HuH-7.5 (cell line): Measurements from ENCODE around the gene CHD5.

Experiments
- DNase-seq: peaks from one replicate; pipeline ENCODE4 v3.0.0; 2011; ENCODE audit warnings: low spot score

Gene CHD5

DNA sequence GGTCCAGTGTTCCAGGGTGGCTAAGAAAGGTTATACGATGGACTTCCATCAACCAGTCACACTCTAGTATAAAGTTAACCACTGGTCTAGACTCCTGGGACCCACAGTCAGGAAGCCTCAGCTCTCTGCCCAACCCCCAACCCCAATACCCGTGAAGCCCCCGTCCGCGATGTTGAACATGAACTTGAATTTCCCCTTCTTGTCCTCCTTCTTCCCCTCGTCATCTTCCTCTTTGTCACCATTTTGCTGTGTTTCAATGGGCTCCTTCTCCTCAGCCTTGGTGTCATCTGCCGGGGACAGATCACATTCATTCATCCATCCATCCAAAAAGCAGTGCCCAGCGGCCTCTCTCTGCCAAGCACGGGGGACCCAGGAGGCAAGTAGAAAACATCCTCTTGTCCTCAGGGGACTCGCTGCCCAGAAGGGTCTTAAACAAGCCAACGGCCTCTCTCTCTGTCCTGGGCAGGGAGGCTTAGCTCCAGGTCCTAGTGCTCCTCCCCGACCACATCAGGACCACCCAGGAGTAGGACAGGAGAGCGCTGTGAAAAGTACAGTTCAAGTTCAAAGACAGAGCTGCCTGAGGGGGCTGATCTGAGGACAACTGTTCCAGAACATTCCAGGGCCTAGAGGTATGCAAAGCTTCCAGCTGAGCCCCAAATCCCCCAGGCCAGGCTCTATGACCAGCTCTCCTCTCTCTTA lies 68.0 kb downstream of the CHD5 start:
- no peak for DNase-seq

DNA sequence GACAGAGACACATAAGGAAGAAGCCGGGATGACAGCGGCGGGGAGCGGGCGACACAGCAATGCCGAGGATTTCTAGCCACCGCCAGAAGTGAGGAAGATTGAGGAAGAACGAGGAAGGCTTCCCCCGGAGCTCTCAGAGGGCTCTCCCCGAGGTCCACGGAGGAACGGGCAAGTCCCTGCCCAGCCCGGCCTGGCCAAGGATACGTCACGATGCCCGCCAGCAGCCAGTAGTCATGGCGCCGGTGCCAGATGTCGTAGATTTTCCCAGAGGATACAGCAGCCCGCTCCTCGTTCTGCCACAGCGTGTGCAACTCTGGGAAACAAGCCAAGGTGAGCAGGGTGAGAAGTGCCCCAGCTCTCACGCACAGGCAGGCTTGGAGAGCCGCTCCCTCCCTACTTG lies 68.5 kb downstream of the CHD5 start:
- no peak for DNase-seq

DNA sequence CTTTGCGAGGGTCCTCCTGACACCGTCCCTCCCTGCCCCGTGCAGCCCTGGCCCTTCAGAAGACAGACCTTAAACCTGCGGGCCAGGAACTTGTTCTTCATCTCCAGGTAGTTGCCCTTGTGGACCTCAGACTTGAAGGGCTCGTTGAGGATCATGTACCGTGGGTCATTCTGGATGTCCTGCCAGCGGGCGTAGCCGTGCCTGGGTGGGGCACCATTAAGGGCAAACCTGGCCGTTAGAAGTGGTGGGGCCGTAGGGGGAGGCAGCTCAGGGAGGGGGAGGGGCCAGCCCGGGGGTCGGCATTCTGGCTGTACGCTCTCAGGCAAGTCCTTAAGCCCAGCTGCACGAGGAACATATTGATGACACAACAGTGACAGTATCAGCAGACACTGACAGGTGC lies 69.8 kb downstream of the CHD5 start:
- no peak for DNase-seq

DNA sequence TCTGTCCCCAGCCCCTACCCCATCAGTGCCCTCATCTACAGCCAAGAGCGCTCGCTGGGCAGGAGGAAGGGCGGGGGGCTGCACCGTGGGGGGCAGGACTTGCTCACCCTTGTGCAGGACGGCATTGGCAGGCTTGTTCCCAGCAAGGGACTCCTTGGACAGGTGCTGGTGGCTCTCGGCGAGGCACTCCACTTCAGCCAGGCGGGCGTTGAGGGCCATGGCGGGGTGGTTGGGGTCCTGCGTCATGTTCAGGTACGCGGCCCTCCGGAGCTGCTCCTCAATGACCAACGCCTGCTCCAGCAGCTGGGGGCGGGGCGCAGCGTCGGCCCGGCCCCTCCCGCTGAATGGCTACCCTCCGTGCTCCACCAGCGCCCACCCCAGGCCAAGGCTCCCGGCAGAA lies 70.4 kb downstream of the CHD5 start:
- no peak for DNase-seq

DNA sequence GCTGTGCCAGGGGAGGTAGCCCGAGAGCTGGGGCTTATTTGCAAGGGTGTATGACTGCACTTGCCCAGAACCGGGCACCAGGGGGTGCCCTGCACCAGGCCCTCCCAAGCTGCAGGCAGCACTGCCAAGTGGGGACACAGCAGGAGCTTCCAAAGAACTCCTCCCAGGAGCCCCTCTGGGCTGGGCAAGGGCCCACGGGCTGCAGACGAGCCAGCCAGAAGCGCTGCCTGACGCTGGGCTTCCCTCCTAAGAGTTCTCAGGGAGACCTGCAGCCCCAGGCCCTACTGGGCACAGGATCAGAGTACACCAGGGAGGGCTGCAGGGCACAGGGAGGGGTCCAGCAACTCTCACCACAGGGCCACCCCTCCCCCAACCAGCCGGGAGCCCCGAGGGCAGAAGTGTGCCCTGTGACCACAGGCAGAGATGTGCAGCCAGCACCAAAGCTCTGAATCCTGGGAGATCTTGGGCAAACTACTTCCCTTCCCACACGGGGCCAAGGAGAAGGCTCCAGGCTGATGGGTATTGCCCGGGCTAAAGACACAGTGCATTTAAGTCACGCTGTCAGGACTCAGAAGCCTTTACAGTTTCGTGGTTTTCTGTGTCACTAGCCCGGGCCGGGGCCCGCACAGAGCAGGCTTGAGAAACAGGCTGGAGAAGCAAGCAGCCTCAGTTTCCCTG lies 71.0 kb downstream of the CHD5 start:
- peak; percentile 66 for DNase-seq

DNA sequence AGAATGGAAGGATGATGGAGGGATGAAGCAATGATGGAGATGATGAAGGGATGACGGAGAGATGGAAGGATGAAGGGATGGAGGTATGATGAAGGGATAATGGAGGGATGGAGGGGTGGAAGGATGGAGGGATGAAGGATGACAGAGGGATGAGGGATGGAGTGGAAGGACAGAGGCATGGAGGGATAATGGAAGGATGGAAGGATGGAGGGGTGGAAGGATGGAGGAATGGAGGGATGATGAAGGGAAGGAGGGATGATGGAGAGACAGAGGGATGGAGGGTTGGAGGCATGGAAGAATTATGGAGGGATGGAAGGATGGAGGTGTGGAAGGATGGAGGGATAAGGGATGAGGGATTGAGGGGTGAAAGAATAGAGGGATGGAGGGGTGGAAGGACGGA lies 71.6 kb downstream of the CHD5 start:
- DNase-seq: no peak

DNA sequence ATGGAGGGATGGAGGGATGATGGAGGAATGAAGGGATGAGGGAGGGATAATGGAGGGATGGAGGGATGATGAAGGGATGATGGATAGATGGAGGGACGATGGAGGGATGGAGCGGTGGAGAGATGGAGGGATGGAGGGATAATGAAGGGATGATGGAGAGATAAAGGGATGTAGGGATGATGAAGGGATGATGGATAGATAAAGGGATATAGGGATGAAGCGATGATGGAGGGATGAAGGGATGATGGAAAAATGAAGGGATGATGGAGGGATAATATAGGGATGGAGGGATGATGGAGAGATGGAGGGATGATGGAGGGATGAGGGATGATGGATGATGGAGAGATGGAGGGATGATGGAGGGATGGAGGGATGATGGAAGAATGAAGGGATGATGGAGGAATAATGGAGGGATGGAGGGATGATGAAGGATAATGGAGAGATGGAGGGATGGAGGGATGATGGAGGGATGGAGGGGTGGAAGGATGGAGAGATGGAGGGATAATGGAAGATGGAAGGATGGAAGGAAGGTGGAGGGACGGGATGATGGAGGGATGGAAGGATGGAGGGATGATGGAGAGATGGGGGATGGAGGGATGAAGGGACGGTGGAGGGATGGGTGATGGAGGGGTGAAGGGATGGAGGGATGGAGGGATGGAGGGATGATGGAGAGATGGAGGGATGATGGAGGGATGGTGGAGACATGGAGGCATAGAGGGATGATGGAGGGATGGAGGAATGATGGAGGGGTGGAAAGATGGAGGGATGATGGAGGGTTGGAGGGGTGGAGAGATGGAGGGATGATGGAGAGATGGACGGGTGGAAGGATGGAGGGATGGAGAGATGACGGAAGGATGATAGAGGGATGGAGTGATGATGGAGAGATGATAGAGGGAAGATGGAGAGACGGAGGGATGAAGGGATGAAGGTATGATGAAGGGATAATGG lies 72.4 kb downstream of the CHD5 start:
- DNase-seq: no peak

DNA sequence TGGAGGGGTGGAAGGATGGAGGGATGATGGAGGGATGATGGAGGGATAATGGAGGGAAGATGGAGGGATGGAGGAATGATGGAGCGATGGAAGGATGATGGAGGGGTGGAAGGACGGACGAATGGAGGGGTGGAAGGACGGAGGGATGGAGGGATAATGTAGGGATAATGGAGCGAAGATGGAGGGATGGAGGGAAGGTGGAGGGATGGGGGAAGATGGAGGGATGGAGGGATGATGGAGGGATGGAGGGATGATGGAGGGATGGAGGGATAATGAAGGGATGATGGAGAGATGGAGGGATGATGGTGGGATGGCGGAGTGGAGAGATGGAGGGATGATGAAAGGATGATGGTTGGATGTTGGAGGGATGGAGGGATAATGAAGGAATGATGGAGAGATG lies 73.1 kb downstream of the CHD5 start:
- DNase-seq: no peak

DNA sequence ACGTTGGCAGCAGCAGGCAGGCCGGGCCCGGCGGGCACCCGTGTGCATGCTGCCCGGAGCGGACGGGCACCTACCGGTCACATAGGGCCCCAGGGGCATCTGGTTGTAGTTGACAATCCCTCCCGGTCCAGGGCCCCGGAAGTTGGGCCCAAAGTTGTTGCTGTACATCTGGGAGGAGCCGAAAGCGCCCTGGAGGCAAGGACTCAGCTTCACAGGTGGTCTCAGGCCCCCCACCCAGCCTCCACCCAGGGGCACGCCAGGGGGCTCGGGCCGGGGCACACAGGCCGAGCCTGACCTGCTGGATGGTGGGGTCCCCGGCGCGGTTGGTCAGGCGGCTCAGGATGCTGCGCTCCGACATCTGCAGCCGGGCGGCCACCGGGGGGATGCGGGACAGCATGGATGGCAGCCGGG lies 73.8 kb downstream of the CHD5 start:
- no peak for DNase-seq

DNA sequence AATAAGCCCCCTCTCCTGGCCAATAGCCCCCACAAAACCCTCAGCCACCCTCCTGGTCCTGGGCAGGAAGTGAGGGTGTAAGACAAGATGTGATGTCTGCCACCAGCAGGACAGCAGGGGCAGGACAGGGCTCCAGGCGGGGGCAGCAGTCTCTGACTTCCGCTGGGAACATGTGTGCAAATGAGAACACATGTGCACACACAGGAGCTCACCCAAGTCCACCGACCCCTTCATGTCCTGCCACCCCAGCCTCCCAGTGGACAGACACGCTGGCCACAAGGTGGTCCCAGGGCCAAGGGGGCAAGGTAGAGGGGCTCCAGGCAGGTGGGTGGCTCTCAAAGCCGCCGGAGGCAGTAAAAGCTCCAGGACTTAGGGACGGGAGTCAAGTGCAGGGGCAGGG lies 74.4 kb downstream of the CHD5 start:
- DNase-seq: no peak

DNA sequence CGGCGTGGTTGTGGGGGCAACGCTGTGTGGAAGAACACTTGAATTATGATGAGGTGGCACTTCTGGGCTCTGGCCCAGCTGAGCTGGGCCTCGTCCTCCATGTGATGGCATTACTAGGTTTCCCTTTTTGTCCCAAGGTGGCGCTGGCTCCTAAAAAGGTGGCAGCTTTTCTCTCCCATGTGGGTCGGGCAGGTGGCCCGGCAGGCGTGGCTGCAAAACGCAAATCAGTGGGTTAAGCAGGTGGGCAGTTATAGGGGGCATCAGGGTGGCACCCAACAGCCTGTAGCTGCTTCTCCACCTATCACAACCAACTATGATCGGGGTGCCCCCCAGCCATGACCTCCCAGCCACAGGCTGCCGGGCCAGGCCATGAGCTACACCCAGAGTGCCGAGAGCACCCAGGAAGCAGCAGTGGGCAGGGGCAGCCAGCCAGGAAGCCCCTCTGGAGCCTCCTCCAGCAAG lies 74.9 kb downstream of the CHD5 start:
- no peak for DNase-seq

DNA sequence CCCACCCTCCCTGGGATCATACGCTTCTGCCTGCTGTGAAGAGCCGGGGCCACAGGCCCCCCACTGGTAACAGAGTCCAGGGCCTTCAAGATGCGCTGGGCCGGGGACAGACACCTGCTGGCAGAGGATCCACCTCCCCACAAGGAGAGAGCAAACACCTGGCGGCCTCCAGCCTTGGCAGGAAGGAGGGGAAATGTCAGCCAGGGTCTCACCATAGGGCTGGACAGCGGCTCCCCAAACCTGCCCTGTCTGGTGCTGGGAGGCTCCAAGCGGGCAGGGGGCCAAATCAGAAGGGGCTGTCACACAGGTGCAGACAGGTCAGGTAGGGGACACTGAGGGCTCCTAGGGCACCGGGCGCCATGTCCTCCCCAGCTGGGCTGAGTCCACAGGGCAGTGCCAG lies 75.5 kb downstream of the CHD5 start:
- no peak for DNase-seq

DNA sequence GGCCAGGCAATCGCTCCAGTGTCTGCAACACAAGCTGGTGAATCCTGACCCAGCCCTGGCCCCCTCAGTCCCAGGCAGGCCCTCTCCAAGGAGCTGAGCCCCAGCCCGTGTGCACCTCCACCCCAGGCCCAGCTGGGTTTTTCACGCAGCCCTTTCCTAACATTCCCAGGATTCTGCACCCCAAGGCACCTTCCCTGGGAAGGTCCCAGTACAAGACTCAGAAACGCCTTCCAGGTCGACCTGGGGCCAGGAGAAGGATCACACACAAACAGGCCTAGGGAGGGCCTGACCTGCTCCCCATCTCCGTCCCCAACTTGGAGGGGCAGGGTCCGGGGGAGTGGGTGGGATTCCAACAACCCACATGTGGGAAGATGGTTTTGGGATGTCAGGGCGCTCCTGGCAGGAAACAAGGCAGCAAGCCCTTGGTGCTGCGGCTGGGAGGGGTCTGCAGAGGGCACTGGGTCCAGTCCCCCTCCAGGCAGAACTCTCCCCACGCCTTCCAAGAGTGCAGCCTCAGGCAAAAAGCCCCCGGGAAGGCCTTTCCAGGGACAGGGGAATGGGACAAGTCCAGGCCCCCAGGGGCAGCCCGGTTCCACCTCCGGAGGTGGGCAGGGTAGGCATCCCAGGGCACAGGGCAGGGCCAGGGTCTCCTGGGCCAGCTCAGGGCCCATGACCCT lies 76.1 kb downstream of the CHD5 start:
- DNase-seq: no peak

DNA sequence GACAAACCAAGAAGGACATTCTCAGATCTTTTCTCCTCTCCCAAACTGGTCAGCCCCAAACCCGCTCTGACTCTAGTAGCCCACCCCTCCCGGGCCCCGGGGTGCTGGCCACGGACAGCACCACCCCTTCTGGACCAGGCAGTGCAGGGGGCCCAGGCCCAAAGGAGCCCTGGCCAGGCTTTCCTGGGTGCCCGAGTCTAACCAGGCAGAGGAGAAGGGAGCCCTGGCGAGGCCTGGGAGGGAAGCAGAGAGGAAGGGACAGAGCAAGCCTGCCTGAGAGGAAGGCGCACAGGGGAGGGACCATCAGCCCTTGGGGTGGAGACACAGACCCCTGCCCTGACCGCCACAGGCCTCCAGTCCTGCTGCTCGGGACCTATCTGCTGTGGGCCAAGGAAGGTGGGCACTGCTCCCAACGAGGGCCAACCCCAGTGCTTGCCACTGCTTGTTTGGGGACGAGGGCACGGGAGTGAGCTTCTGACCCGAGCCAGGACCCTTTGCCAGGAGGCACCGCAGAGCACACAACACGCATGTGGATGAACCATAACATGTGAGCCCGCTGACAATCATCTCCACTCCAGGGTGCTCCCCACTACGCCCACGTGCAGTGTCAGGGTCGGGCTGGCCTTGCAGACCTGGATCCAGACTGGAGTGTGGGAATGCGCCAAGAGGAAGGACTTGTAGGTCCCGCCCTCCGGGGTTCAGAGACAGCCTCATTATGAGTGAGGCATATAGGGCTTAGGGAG lies 76.8 kb downstream of the CHD5 start:
- DNase-seq: no peak

DNA sequence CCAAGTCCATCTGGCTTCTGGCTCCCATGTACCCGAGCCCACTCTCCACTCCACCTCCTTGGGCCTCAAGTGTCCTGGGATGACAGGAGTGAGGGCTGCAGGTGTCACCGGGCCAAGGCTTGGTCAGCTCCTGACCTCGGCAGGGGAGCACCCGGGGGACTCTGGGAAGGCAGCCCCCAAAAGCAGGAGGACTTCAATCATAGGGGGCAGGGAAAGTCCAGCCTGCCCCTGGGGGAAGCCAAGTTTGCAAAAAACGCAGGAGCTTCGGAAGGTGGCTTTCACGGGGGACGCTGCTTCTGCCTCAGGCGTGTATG lies 77.6 kb downstream of the CHD5 start:
- DNase-seq: no peak

DNA sequence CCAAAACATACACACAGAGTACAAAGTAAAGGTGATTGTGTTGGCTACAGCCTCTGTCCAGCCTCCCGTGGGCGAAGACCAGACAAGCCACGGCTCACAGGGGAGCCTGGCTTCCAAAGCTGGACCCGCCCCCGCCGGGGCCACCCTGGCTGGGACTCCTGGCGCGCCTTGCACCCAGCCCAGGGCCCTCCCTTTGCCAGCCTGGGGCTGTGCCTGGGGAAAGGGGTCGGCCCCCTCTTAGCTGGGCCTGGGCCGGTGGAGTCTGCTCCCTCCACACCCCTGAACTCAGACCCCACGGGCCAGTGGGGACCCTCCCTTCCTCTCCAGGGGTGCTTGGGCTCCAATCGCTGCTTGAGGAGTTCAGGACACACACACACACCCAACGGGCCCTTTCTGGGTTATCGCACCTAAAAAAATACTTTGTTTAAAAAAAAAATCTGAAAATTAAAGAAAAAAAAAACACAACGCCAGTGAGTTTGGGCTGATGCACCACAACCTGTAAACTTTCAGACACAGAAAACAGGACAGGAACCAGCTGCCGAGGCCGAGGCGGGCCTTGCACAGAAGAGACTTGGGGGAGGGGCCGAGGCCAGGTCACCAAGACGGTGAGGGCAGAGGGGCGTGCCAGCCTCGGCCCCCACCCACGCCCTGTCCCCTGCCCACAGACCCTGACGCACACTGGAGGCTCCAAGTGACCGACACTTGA lies 78.1 kb downstream of the CHD5 start:
- DNase-seq: no peak

DNA sequence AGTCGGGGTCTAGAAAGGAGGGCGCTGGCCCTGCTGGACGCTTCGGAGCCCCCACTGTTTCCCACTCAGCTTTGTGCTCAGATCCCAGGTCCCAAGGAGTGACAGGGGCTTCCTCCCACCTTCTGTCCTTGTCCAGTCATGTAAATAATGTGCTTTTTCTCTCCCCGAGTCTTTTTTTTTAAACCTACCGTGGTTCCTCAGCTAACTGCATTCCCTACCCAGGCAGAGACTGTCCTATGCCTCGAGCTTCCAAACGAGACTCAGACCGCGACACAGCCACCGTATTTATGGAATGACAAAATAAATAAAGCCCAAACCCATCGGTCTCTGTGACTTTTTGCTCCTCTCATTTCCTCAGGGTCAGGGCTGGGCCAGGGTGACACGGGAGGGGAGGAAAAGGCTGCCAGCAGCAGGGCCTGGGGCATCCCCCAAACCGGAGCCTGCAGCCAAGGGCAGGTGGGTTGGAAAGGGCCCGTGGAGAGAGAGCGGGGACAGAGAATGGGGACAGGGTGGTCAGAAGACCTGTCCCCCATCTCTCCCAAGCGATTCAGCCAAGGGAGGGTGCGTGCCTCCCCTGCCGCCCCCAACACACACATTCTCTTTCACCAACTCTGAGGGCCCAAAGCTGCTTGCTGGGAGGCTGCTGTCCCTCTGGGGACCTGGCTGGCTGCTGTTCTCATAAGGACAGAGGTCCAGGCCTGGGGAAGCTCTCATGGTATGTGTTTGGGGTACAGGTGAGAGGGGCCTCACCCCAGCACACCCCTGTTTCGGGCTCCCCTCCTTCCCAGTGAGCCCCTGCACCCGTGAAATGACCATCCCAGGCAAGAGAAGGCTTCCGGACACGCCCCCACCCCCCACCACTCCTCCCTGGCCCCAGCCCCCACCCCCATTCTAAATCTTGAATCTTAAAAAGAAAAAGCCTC lies 79.0 kb downstream of the CHD5 start:
- DNase-seq: no peak

DNA sequence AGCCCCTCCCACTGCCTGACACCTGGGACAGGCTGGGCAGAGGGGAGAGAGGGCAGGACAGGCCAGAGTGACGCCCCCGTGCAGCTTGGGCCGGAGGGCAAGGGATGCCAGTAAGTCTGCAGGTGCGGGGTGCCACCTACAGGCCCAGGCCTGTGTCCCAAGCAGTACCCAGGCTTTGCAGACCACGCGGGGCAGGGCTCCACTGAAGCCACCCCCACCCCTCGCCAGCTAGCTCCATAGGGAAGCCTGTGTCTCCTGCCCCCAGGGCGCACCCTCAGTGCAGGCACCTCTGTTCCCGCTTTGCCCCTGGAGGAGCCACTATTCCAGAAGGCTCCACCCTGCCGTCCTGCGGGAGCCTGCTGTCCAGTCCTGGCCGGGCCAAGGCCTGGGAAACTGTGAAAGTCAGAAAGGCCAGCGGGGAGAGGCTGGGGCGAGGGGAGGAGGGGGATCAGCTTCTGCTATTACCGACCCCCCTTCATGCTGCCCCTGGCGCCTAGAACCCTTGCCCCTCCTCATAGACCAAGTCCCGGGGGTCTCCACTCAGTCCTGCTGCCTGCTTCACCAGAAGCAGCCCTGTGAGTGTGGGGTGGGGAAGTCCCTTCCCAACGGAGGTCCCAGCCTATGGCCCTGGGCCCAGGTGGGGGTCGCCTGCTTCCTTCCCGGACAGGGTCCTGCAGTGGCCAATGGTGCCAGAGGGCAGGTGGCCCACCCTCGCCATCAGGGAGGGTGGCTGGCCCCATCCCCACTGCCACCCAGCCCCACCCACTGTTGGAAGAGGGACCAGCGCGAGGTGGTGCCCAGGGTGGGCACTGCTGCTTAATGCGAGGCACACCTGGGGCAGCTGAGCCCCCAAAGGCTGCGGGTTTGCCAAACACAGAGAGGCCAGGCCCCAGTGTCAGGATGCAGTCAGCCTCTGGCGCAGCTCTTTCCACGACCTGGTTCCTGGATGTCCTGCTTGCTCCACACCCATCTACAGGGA lies 80.0 kb downstream of the CHD5 start:
- no peak for DNase-seq

DNA sequence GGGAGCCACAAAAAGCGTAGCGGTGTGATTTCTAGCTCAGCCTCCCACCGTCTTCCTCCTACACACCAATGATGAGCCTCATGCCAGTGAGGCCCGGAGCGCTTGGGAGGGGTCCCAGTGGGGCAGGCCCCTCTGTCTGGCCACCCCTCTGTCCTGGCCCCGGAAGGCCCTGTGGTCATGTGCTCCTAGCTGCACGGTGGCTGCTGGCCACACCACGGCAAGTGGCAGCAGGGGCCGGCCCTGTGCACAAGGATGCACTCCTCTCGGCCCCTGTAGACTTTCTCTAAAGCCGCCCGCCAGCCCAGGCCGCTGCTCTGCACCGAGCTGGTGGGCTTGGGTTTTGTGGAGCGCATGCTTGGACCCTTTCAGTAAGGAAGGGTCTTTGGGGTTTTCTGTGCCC lies 80.8 kb downstream of the CHD5 start:
- no peak for DNase-seq
